Measurements from ENCODE around the gene SAMD10. TPM values are rescaled to one million over a fixed set of nuclear protein-coding genes. Genes with fewer than 3 reads are reported as not detected.
"Not testable (repeated sequence)": the region's sequence is repeated elsewhere in the genome, so short reads cannot be mapped to it uniquely, and the experiment has no call there.

SAMD10 gene
- total RNA-seq, 1 donor from 2014 or later, result 3.5 TPM

- DNase-seq (ENCODE audit: low spot score) (no peak), ATAC-seq (no peak)
These were observed 24.7 kb upstream of the SAMD10 start for GRCh38 chr20:64003960-64004725.

- DNase-seq (ENCODE audit: low spot score), result no peak
- ATAC-seq, result no peak
These were observed 22.2 kb upstream of the SAMD10 start for GRCh38 chr20:64001607-64002011.

GRCh38 chr20:64000906-64001305, 21.5 kb upstream of the SAMD10 start:
- no peak for DNase-seq (ENCODE audit: low spot score)
- ATAC-seq, result no peak

DNA sequence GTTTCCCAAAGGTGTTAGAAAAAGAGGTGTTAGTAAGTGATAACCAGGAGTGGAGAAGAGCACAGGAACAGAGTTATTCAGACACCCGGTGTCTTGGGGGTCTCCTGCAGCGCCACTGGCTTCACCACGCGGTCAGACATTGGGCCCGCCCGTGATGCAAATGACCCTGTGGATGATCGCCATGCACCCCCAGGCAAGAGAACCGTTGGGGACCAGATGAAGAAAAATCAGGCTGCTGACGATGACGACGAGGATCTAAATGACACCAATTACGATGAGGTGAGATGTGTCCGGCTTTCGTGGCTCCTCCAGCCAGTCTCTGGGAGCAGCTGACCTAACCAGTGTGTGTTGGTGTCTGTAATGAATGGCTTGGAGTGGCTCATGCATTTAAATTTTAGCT, 3.5 kb upstream of the SAMD10 start:
- DNase-seq (ENCODE audit: low spot score) (no peak), ATAC-seq (no peak)

DNA sequence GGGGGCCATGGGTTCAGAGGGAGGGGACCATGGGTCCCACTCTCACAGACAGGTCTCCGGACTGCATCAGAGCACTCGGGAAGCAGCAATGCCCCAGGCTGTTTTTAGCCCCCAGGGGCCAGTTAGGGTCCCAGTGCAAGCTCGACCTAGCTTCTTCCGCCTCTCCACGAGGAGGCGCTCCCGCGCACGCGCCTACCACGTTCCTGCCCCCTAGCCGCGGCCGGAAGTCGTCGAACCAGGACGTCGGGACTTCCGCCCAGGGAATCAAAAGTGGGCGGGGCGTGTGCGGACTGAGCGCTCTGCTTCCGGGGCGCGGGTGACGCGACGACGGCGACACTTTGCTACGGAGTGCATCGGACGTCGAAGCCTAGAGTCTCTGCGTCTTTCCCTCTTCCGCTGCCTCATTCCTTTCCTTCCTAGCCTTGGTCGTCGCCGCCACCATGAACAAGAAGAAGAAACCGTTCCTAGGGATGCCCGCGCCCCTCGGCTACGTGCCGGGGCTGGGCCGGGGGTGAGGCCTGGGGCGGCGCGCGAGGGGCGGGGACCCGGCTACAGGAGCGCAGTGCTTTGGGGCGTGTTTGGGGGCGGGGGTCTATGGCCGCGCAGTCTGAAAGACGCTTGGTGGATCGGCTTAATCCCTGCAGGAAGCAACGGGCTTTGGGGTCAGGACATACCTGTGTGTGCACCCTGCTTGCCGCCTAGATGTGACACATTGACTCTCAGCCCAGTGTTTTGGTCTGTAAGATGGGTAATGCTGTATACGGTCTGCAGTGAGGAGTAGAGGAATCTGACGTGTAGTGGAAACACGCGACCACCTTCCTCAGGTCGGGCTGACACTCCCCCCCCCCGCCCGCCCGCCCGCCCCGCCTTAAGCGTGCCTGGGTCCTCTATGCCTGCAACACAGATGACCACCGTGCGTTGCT, 1.6 kb upstream of the SAMD10 start, which contains the start of gene PRPF6:
PRPF6 (plus strand) TSS at position 327 of the 923 bp plus-strand sequence; CDS start at position 441, 114 bp downstream.
- peak; percentile 86 for ATAC-seq

DNA sequence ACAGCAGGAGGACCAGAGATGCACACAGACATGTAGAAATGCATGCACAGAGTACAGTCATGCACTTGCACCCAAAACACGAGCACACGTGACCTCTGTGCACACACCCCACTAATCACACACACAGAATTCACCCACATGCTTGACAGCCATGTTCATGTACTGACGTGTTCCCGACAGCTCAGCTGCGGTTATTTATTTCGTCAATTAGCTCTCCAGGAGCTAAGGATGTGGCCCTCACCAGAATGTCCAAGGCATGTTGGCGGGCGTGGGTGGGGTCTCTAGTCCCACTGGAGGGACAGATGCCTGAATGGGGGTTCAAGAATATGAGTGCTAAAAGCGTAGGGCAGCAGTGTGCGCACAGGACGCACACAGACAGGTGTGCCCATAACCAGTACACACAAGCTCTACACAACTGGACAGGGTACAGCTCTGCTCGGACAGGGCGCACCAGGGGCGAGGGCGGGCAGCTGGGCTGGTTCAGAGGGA, 919 bp upstream of the SAMD10 start:
- ATAC-seq, result peak; percentile 19
- DNase-seq (ENCODE audit: low spot score), result no peak

More for the DNA sequence above, 1.6 kb upstream of the SAMD10 start, which contains the start of gene PRPF6:
- peak; percentile 95 for DNase-seq (ENCODE audit: low spot score)

- ATAC-seq (no peak), DNase-seq (ENCODE audit: low spot score) (no peak)
These were observed 249 bp downstream of the SAMD10 start for GRCh38 chr20:63979229-63979556.

GRCh38 chr20:63978319-63979228, 868 bp downstream of the SAMD10 start:
- DNase-seq (ENCODE audit: low spot score), result peak; percentile 81
- peak; percentile 56 for ATAC-seq

GRCh38 chr20:63977739-63978276, 1.6 kb downstream of the SAMD10 start:
- DNase-seq (ENCODE audit: low spot score), result no peak
- no peak for ATAC-seq

DNA sequence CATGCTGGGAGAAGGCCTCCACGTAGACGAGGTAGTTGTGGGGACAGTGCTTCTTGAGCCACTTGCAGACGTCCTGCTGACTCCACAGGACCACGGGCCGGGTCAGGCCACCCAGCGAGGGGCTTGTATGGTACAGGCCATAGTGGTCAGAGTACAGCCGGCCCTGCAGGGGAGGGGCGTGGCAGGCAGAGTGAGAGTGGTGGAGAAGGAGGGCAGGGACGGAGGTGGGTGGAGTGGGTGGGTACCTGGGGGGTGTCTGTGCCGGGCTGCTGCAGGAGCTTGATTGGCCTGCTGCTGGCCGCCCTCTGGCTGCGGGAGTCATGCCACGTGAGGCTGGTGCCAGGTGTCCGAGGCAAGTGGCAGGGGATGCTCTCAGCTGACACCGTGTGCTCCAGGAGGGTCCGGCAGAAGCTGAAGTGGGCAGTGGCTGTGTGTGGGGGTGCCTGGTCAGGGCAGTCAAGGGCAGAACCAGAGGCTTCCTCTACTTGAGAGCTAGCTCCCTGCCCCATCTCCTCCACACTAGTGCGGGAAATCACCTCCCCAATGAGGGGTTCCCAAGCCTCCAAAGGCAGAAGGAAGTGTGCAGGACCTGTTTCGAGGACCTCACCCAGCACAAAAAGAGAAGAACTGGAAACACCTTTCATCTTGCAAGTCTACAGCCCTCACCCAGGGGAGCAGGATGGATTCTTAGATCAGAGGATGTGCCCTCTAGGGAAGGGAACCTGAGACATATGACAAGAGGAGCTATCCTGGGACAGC, 2.3 kb downstream of the SAMD10 start:
- DNase-seq (ENCODE audit: low spot score) (no peak), ATAC-seq (no peak)

- ATAC-seq; DNase-seq (ENCODE audit: low spot score): not testable (repeated sequence)
These were observed 2.9 kb downstream of the SAMD10 start for GRCh38 chr20:63976511-63976910.

- DNase-seq (ENCODE audit: low spot score) (peak; percentile 86), ATAC-seq (peak; percentile 41)
These were observed 4.8 kb downstream of the SAMD10 start for GRCh38 chr20:63974402-63975200.

DNA sequence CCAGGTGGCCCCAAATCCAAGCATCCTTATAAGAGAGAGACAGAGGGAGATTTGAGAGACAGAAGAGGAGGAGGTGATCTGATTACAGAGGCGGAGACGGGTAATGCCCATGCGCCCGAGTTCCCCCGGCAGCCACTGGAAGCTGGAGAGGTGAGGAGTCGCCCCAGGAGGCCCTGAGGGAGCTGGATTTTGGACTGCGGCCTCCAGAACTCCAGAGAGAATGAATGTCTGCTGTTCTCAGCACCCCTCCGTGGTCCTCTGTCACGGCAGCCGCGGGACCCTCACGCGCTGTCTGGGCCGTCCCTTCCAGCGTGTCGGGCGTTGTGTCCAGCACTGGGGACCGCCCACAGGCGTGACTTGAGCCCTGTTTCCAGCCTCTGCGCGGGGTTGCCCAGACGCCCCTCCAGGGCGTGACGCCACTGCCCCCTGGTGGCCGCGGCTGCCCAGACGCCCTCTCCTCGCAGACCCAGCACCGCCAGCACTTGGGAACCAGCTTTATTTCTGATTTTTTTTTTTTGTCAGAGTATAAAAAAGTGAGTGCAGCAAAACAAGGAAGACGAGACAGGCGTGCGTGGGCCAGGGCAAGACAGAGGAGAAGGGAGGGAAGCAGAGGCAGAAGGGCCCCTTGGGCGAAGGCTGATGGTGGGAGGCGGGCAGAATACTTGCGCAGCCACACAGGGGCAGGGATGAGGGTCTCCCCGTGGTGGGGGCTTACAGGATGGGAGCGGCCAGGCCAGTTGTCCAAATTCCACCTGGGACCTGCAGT, 5.6 kb downstream of the SAMD10 start:
- ATAC-seq, result peak; percentile 79
- DNase-seq (ENCODE audit: low spot score), result peak; percentile 88

GRCh38 chr20:63973160-63973479, 6.3 kb downstream of the SAMD10 start:
- no peak for ATAC-seq
- DNase-seq (ENCODE audit: low spot score), result no peak

GRCh38 chr20:63972312-63973159, 6.9 kb downstream of the SAMD10 start:
- DNase-seq (ENCODE audit: low spot score) (no peak), ATAC-seq (no peak)

DNA sequence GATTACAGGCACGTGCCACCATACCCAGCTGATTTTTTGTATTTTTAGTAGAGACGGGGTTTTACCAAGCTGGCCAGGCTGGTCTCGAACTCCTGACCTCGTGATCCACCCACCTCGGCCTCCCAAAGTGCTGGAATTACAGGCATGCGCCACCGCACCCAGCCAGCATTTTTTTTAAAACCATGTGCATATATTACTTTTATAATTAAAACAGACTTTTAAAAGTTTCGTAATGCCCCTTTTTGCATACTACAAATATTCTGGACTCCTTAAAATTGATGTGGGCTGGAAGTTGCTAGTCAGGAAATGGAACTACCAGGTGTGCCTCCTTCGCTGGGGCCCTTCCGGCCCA, 7.5 kb downstream of the SAMD10 start:
- not testable (repeated sequence) for DNase-seq (ENCODE audit: low spot score); ATAC-seq

DNA sequence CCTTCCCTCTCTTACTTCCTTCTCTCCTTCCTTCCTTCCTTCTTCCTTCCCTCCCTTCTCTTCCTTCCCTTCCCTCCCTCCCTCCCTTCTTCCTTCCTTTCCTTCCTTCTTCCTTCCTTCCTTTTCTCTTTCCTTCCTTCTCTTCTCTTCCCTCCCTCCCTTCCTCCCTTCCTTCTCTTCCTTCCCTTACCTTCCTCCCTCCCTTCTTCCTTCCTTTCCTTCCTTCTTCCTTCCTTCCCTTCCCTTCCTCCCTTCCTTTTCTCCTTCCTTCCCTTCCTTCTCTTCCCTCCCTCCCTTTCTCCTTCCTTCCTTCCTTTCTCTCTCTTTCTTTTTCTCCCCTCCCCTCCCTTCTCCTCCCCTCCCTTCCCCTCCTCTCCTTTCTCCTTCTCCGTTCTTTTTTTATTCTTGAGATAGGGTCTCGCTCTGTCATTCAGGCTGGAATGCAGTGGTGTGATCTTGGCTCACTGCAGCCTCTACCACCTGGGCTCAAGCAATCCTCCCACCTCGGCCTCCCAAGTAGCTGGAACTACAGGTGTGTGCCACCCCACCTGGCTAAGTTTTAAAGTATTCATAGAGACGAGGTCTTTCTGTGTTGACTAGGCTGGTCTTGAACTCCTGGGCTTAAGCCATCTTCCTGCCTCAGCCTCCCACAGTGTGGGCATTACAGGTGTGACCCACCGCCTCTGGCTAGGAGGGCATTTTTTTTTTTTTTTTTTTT, 8.6 kb downstream of the SAMD10 start:
- ATAC-seq (no peak), DNase-seq (ENCODE audit: low spot score) (no peak)

Data from left lobe of liver (tissue), 2 donors.